Esophagus squamous epithelium (tissue), 4 donors: ENCODE results near the gene MRC2.
"Not testable (repeated sequence)": the region's sequence is repeated elsewhere in the genome, so short reads cannot be mapped to it uniquely, and the experiment has no call there.

Experiments
- CTCF ChIP-seq, 6 experiments: fragments of 450-650 bp in 4 of 6; fragments of 200-600 bp in 2 of 6; sonication (generic) in 2 of 6; IDR thresholded peaks; one replicate each; pipeline ENCODE4 v1.5.1; 2016 to 2019; ENCODE audit warnings: antibody characterized with exemption in 6 of 6, mild to moderate bottlenecking in 4 of 6, moderate library complexity in 4 of 6
- POLR2A ChIP-seq, 4 donors: fragments of 450-650 bp; IDR thresholded peaks; one replicate each; pipeline ENCODE4 v1.6.1; 2017; ENCODE audit warnings: antibody characterized with exemption in 4 of 4, mild to moderate bottlenecking in 4 of 4, moderate library complexity in 3 of 4

GRCh38 chr17:62698459-62698858 lies 71.0 kb downstream of the MRC2 start:
- not testable (repeated sequence) for TF ChIP-seq CTCF, POLR2A (IDR thresholded peaks at IDR 0.05)
